Naive B cell (primary cell): ENCODE measurements around the gene GLUD2. TPM values are rescaled to one million over a fixed set of nuclear protein-coding genes. Genes with fewer than 3 reads are reported as not detected.
A peak's percentile ranks its signal among the peaks of the same experiment; 100 is the strongest.
"Not testable (repeated sequence)": the region's sequence is repeated elsewhere in the genome, so short reads cannot be mapped to it uniquely, and the experiment has no call there.

Source experiments
- ATAC-seq, 2 donors: fragments of 150-1000 bp; cut with Tn5 transposase; 2 replicates each; pipeline ENCODE4 v1.10.0; 2021; ENCODE audit warnings: low read depth in 2 of 2, mild to moderate bottlenecking in 2 of 2, moderate library complexity in 2 of 2
- DNase-seq: peaks from one replicate; pipeline ENCODE4 v3.0.0; 2022
- H3K27ac Mint-ChIP-seq, 6 donors: one replicate each; pipeline ENCODE4 v1.8.0; 2020 to 2022; ENCODE audit warnings: mild to moderate bottlenecking in 6 of 6, mixed read lengths in 6 of 6, moderate library complexity in 5 of 6, inconsistent platforms in 2 of 6
- H3K27me3 Mint-ChIP-seq, 3 donors: one replicate each; pipeline ENCODE4 v1.8.0; 2021 to 2022; ENCODE audit warnings: mixed read lengths in 3 of 3, mild to moderate bottlenecking in 1 of 3
- H3K36me3 Mint-ChIP-seq, 2 donors: one replicate each; pipeline ENCODE4 v1.8.0; 2020 to 2022; ENCODE audit warnings: mixed read lengths in 2 of 2, inconsistent platforms in 1 of 2, mild to moderate bottlenecking in 1 of 2
- H3K4me1 Mint-ChIP-seq, 3 donors: one replicate each; pipeline ENCODE4 v1.8.0; 2020 to 2022; ENCODE audit warnings: mixed read lengths in 3 of 3, inconsistent platforms in 1 of 3, mild to moderate bottlenecking in 1 of 3, moderate library complexity in 1 of 3
- H3K4me3 Mint-ChIP-seq, 8 donors: one replicate each; pipeline ENCODE4 v1.8.0; 2020 to 2022; ENCODE audit warnings: mild to moderate bottlenecking in 8 of 8, mixed read lengths in 8 of 8, moderate library complexity in 8 of 8, inconsistent platforms in 2 of 8
- H3K9me3 Mint-ChIP-seq, 7 donors: one replicate each; pipeline ENCODE4 v1.8.0; 2020 to 2022; ENCODE audit warnings: mixed read lengths in 7 of 7, mild to moderate bottlenecking in 5 of 7, inconsistent platforms in 2 of 7, moderate library complexity in 1 of 7
- polyA plus RNA-seq, 6 donors: library from polyadenylated mRNA; unstranded; fragments of 300-500 nt; fragmentation: Illumina TruSeq; gene quantifications; one replicate each; pipeline ENCODE4 v1.2.3, GENCODE V29; 2021; ENCODE audit warnings: low read depth in 6 of 6

The GLUD2 gene
- polyA plus RNA-seq, 6 donors from 2014 or later, result 0.19 to 0.55 (median 0.42) TPM

GRCh38 chrX:121036951-121037350 is 10.5 kb upstream of the GLUD2 start:
- H3K4me3 Mint-ChIP-seq, result no peak overlapping the region
- DNase-seq, result no peak
- peaks cover 10 to 21% (median 11%) of the 10 kb centered on the region in 3 donors for H3K27me3 Mint-ChIP-seq
- H3K9me3 Mint-ChIP-seq, result peaks cover 0 to 4% (median 0%) of the 10 kb centered on the region in 7 donors
- no peaks in the 10 kb centered on the region for H3K4me1 Mint-ChIP-seq
- no peak for ATAC-seq
- no peaks in the 10 kb centered on the region for H3K36me3 Mint-ChIP-seq
- no peak overlapping the region for H3K27ac Mint-ChIP-seq

GRCh38 chrX:121050781-121051180 is 3.4 kb downstream of the GLUD2 start:
- ATAC-seq (no peak), DNase-seq (no peak)
- Mint-ChIP-seq H3K9me3 (peaks cover 0 to 8% (median 2%) of the 10 kb centered on the region in 7 donors), H3K27ac (no peak overlapping the region), H3K4me1 (peaks cover 0 to 3% (median 0%) of the 10 kb centered on the region in 3 donors), H3K36me3 (no peaks in the 10 kb centered on the region), H3K4me3 (no peak overlapping the region), H3K27me3 (peaks cover 9 to 18% (median 13%) of the 10 kb centered on the region in 3 donors)

GRCh38 chrX:121052122-121052521 is 4.7 kb downstream of the GLUD2 start:
- Mint-ChIP-seq H3K9me3 (peaks cover 0 to 2% (median 0%) of the 10 kb centered on the region in 7 donors), H3K4me1 (no peaks in the 10 kb centered on the region)

GRCh38 chrX:121062289-121062688 is 14.9 kb downstream of the GLUD2 start:
- no peaks in the 10 kb centered on the region for H3K36me3 Mint-ChIP-seq
- peaks cover 0 to 11% (median 4%) of the 10 kb centered on the region in 7 donors for H3K9me3 Mint-ChIP-seq
- DNase-seq, result no peak
- peaks cover 0 to 3% (median 0%) of the 10 kb centered on the region in 3 donors for H3K27me3 Mint-ChIP-seq
- no peaks in the 10 kb centered on the region for H3K4me1 Mint-ChIP-seq
- H3K27ac Mint-ChIP-seq, result no peak overlapping the region
- no peak for ATAC-seq
- no peak overlapping the region for H3K4me3 Mint-ChIP-seq

More at GRCh38 chrX:121052122-121052521, 4.7 kb downstream of the GLUD2 start:
- ATAC-seq, result no peak
- H3K4me3 Mint-ChIP-seq, result no peak overlapping the region
- no peak overlapping the region for H3K27ac Mint-ChIP-seq
- H3K27me3 Mint-ChIP-seq, result peaks cover 3 to 13% (median 12%) of the 10 kb centered on the region in 3 donors
- no peaks in the 10 kb centered on the region for H3K36me3 Mint-ChIP-seq
- DNase-seq, result no peak

- H3K27ac Mint-ChIP-seq, result peak overlapping the region in 1 of 6 donors; percentile 60
- no peaks in the 10 kb centered on the region for H3K36me3 Mint-ChIP-seq
- ATAC-seq, result no peak
- peaks cover 0 to 11% (median 4%) of the 10 kb centered on the region in 7 donors for H3K9me3 Mint-ChIP-seq
- no peaks in the 10 kb centered on the region for H3K4me1 Mint-ChIP-seq
- no peak overlapping the region for H3K4me3 Mint-ChIP-seq
- H3K27me3 Mint-ChIP-seq, result peaks cover 0 to 3% (median 0%) of the 10 kb centered on the region in 3 donors
- no peak for DNase-seq
These were observed 17.2 kb downstream of the GLUD2 start for GRCh38 chrX:121064579-121064978.

- not testable (repeated sequence) for H3K27ac Mint-ChIP-seq, ATAC-seq, DNase-seq, H3K27me3 Mint-ChIP-seq, H3K4me1 Mint-ChIP-seq, H3K4me3 Mint-ChIP-seq, H3K36me3 Mint-ChIP-seq
- peaks cover 3 to 16% (median 6%) of the 10 kb centered on the region in 7 donors for H3K9me3 Mint-ChIP-seq
These were observed 36.8 kb downstream of the GLUD2 start for GRCh38 chrX:121084247-121084646.

- Mint-ChIP-seq H3K9me3 (peaks cover 3 to 16% (median 6%) of the 10 kb centered on the region in 7 donors), H3K4me3 (no peak overlapping the region), H3K4me1 (no peaks in the 10 kb centered on the region), H3K27me3 (peaks cover 0 to 5% (median 0%) of the 10 kb centered on the region in 3 donors), H3K27ac (no peak overlapping the region), H3K36me3 (no peaks in the 10 kb centered on the region)
- ATAC-seq, result no peak
- no peak for DNase-seq
These were observed 37.6 kb downstream of the GLUD2 start for GRCh38 chrX:121084903-121085611.

GRCh38 chrX:121085612-121086010 is 38.2 kb downstream of the GLUD2 start:
- Mint-ChIP-seq H3K36me3 (no peaks in the 10 kb centered on the region), H3K4me1 (no peaks in the 10 kb centered on the region), H3K27me3 (peaks cover 0 to 5% (median 0%) of the 10 kb centered on the region in 3 donors), H3K27ac (no peak overlapping the region), H3K4me3 (no peak overlapping the region), H3K9me3 (peaks cover 3 to 16% (median 6%) of the 10 kb centered on the region in 7 donors)
- DNase-seq, result no peak
- ATAC-seq, result no peak

- ATAC-seq, result no peak
- peaks cover 0 to 3% (median 0%) of the 10 kb centered on the region in 3 donors for H3K27me3 Mint-ChIP-seq
- H3K9me3 Mint-ChIP-seq, result peaks cover 0 to 1% (median 0%) of the 10 kb centered on the region in 7 donors
- no peak for DNase-seq
- H3K27ac Mint-ChIP-seq, result no peak overlapping the region
- H3K4me3 Mint-ChIP-seq, result no peak overlapping the region
- H3K36me3 Mint-ChIP-seq, result no peaks in the 10 kb centered on the region
- H3K4me1 Mint-ChIP-seq, result no peaks in the 10 kb centered on the region
These were observed 45.6 kb downstream of the GLUD2 start for GRCh38 chrX:121093011-121093410.

Other genes starting within 250 kb of the GLUD2 start
- not detected for gene CT47B1, start 171.7 kb upstream of the GLUD2 start, polyA plus RNA-seq
- not detected for gene CT47A11, start 110.5 kb upstream of the GLUD2 start, polyA plus RNA-seq
- not detected for gene CT47A10, start 105.6 kb upstream of the GLUD2 start, polyA plus RNA-seq
- not detected for gene CT47A9, start 100.7 kb upstream of the GLUD2 start, polyA plus RNA-seq
- gene CT47A8, start 95.9 kb upstream of the GLUD2 start, polyA plus RNA-seq, result not detected
- gene CT47A7, start 91.0 kb upstream of the GLUD2 start, polyA plus RNA-seq, result not detected
- gene CT47A6, start 86.1 kb upstream of the GLUD2 start, polyA plus RNA-seq, result not detected
- gene CT47A5, start 81.3 kb upstream of the GLUD2 start, polyA plus RNA-seq, result not detected
- not detected for gene CT47A4, start 76.4 kb upstream of the GLUD2 start, polyA plus RNA-seq
- not detected for gene CT47A3, start 71.5 kb upstream of the GLUD2 start, polyA plus RNA-seq
- not detected for gene CT47A2, start 66.7 kb upstream of the GLUD2 start, polyA plus RNA-seq
- gene CT47A1, start 61.9 kb upstream of the GLUD2 start, polyA plus RNA-seq, result not detected